Trophoblast cell (in vitro differentiated cells and primary cell): Measurements from ENCODE around the gene ZNRF2.

Experiments used
- DNase-seq, 2 donors: peaks; one replicate each; pipeline ENCODE4 v3.0.0-alpha.2; 2016
- H2AFZ ChIP-seq: 2 replicates; pipeline ENCODE4 v1.6.1; 2013; ENCODE audit warnings: low read length, moderate library complexity, mild to moderate bottlenecking; ENCODE audit not compliant: insufficient read depth, poor library complexity
- H2AK5ac ChIP-seq: 2 replicates; pipeline ENCODE4 v1.6.1; 2013; ENCODE audit warnings: mild to moderate bottlenecking, low read length
- H2BK120ac ChIP-seq: 2 replicates; pipeline ENCODE4 v1.6.1; 2013; ENCODE audit warnings: low read length, mild to moderate bottlenecking, moderate library complexity; ENCODE audit not compliant: insufficient read depth, poor library complexity
- H2BK12ac ChIP-seq: 2 replicates; pipeline ENCODE4 v1.6.1; 2013; ENCODE audit warnings: mild to moderate bottlenecking, low read length, moderate library complexity
- H2BK5ac ChIP-seq: 2 replicates; pipeline ENCODE4 v1.6.1; 2013; ENCODE audit warnings: low read length, low read depth, moderate library complexity, mild to moderate bottlenecking; ENCODE audit not compliant: poor library complexity
- H3K14ac ChIP-seq: 2 replicates; pipeline ENCODE4 v1.6.1; 2013; ENCODE audit warnings: mild to moderate bottlenecking, low read length
- H3K18ac ChIP-seq: 2 replicates; pipeline ENCODE4 v1.6.1; 2013; ENCODE audit warnings: mild to moderate bottlenecking, low read length
- H3K23ac ChIP-seq: 2 replicates; pipeline ENCODE4 v1.6.1; 2013; ENCODE audit warnings: low read length
- H3K27ac ChIP-seq: 2 replicates; pipeline ENCODE4 v1.5.1; 2013; ENCODE audit warnings: low read depth, mild to moderate bottlenecking, inconsistent platforms, low read length, moderate library complexity
- H3K27me3 ChIP-seq: 2 replicates; pipeline ENCODE4 v1.6.1; 2013; ENCODE audit warnings: inconsistent platforms, mild to moderate bottlenecking, low read length, moderate library complexity; ENCODE audit not compliant: insufficient read depth
- H3K36me3 ChIP-seq, 2 experiments: 1 replicate in 1 of 2; 2 replicates in 1 of 2; pipeline ENCODE4 v1.6.1; 2013; ENCODE audit warnings: low read length in 2 of 2, mild to moderate bottlenecking in 2 of 2, moderate library complexity in 1 of 2; ENCODE audit not compliant: insufficient read depth in 2 of 2, control insufficient read depth in 1 of 2
- H3K4ac ChIP-seq: 2 replicates; pipeline ENCODE4 v1.6.1; 2013; ENCODE audit warnings: low read depth, mild to moderate bottlenecking, low read length, moderate library complexity
- H3K4me1 ChIP-seq, 2 experiments: 1 replicate in 1 of 2; 2 replicates in 1 of 2; pipeline ENCODE4 v1.6.1; 2013; ENCODE audit warnings: low read length in 2 of 2, mild to moderate bottlenecking in 2 of 2, moderate library complexity in 1 of 2; ENCODE audit not compliant: insufficient read depth in 2 of 2, control insufficient read depth in 1 of 2
- H3K4me2 ChIP-seq: 2 replicates; pipeline ENCODE4 v1.6.1; 2013; ENCODE audit warnings: inconsistent platforms, mild to moderate bottlenecking, low read length, moderate library complexity
- H3K4me3 ChIP-seq: 2 replicates; pipeline ENCODE4 v1.5.1; 2013; ENCODE audit warnings: mild to moderate bottlenecking, low read depth, low read length, inconsistent platforms
- H3K79me1 ChIP-seq: one replicate; pipeline ENCODE4 v1.6.1; 2013; ENCODE audit warnings: low read length
- H3K79me2 ChIP-seq: 2 replicates; pipeline ENCODE4 v1.6.1; 2013; ENCODE audit warnings: low read length, mild to moderate bottlenecking; ENCODE audit not compliant: control insufficient read depth, insufficient read depth, poor library complexity
- H3K9ac ChIP-seq: 2 replicates; pipeline ENCODE4 v1.6.1; 2013; ENCODE audit warnings: mild to moderate bottlenecking, low read length
- H3K9me3 ChIP-seq: 2 replicates; pipeline ENCODE4 v1.6.1; 2013; ENCODE audit warnings: low read depth, mild to moderate bottlenecking, control low read depth, inconsistent platforms, low read length; ENCODE audit not compliant: insufficient read depth
- H4K12ac ChIP-seq: 2 replicates; pipeline ENCODE4 v1.6.1; 2013; ENCODE audit warnings: low read depth, mild to moderate bottlenecking, low read length, moderate library complexity
- H4K8ac ChIP-seq: 2 replicates; pipeline ENCODE4 v1.6.1; 2013; ENCODE audit warnings: low read depth, mild to moderate bottlenecking, low read length, moderate library complexity
- H4K91ac ChIP-seq: one replicate; pipeline ENCODE4 v1.6.1; 2013; ENCODE audit warnings: low read depth, mild to moderate bottlenecking, low read length, moderate library complexity
- WGBS: extraction: QIAGEN DNeasy Blood & Tissue Kit; methylation state at CpG from one replicate; pipeline ENCODE4 v1.1.7; 2013; ENCODE audit warnings: missing lambda C conversion rate; ENCODE audit not compliant: insufficient read length, insufficient coverage; ENCODE audit errors: extremely low coverage; 5-methylcytosine and 5-hydroxymethylcytosine counted together

ZNRF2 gene

GRCh38 chr7:30255064-30255769 lies 29.2 kb upstream of the ZNRF2 start:
- Histone ChIP-seq H3K4me3 (no peak overlapping the region), H3K4me1 (no peaks in the 10 kb centered on the region), H3K23ac (no peak overlapping the region), H3K27me3 (no peaks in the 10 kb centered on the region), H3K9me3 (no peaks in the 10 kb centered on the region), H2BK12ac (no peak overlapping the region), H2BK120ac (no peak overlapping the region), H4K8ac (no peak overlapping the region), H3K79me1 (no peaks in the 10 kb centered on the region), H2BK5ac (no peak overlapping the region), H2AK5ac (no peak overlapping the region), H2AFZ (no peak overlapping the region), H3K14ac (no peak overlapping the region), H3K79me2 (no peaks in the 10 kb centered on the region), H3K4ac (no peak overlapping the region), H4K91ac (no peak overlapping the region), H3K4me2 (no peak overlapping the region), H3K18ac (no peak overlapping the region), H3K27ac (no peak overlapping the region), H3K36me3 (no peaks in the 10 kb centered on the region), H3K9ac (no peak overlapping the region), H4K12ac (no peak overlapping the region)
- DNase-seq: no peak
- no CpG with 5 or more reads among the region's 4 CpGs for WGBS

GRCh38 chr7:30256349-30256858 lies 28.0 kb upstream of the ZNRF2 start:
- Histone ChIP-seq H3K9me3 (no peaks in the 10 kb centered on the region), H3K23ac (no peak overlapping the region)
- no CpG with 5 or more reads among the region's 10 CpGs for WGBS

DNA sequence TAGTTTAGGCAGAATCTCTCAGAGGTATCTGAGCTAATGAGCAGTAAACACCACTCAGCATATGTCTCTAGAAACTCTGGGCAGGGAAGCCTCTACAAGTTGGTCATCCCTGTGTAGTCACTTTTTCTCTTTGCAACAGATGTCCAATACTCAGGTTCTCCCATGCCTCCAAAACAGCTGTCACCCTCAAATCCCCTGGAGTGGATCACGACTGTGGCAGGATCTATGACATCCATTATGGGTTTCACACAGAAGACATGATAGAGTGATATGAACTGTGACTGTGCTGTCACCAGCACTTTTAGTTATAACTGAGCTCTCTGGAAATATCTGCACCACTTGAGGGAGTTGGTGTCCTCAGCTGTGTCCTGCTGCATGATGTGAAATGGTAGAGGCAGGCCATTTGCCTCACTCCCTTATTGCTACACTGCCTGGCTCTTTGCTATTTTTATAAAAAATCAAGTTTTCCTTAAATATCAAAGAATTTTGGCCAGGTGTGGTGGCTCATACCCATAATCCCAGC lies 24.1 kb upstream of the ZNRF2 start:
- H4K12ac ChIP-seq: no peak overlapping the region
- no peak overlapping the region for H3K14ac ChIP-seq
- WGBS: no CpG with 5 or more reads among the region's 1 CpG
- no peaks in the 10 kb centered on the region for H3K9me3 ChIP-seq
- H3K4me1 ChIP-seq: no peaks in the 10 kb centered on the region
- H2BK5ac ChIP-seq: no peak overlapping the region
- no peak overlapping the region for H4K8ac ChIP-seq
- no peak overlapping the region for H3K27ac ChIP-seq
- H2BK12ac ChIP-seq: no peak overlapping the region
- no peak overlapping the region for H3K18ac ChIP-seq
- no peak overlapping the region for H3K4me3 ChIP-seq
- H3K79me2 ChIP-seq: no peaks in the 10 kb centered on the region
- no peaks in the 10 kb centered on the region for H3K36me3 ChIP-seq
- no peak overlapping the region for H2BK120ac ChIP-seq
- no peak overlapping the region for H2AK5ac ChIP-seq
- no peak overlapping the region for H3K9ac ChIP-seq
- H2AFZ ChIP-seq: no peak overlapping the region
- no peak overlapping the region for H3K4me2 ChIP-seq
- H3K4ac ChIP-seq: no peak overlapping the region
- no peak for DNase-seq
- no peak overlapping the region for H4K91ac ChIP-seq
- H3K27me3 ChIP-seq: no peaks in the 10 kb centered on the region
- H3K23ac ChIP-seq: no peak overlapping the region
- H3K79me1 ChIP-seq: no peaks in the 10 kb centered on the region

More at GRCh38 chr7:30256349-30256858, 28.0 kb upstream of the ZNRF2 start:
- Histone ChIP-seq H4K91ac (no peak overlapping the region), H4K12ac (no peak overlapping the region), H3K36me3 (no peaks in the 10 kb centered on the region), H3K27me3 (no peaks in the 10 kb centered on the region), H2BK120ac (no peak overlapping the region), H3K79me1 (no peaks in the 10 kb centered on the region), H3K27ac (no peak overlapping the region), H3K4me1 (no peaks in the 10 kb centered on the region), H4K8ac (no peak overlapping the region), H3K79me2 (no peaks in the 10 kb centered on the region), H3K9ac (no peak overlapping the region), H3K14ac (no peak overlapping the region), H2AK5ac (no peak overlapping the region), H2BK5ac (no peak overlapping the region), H3K4ac (no peak overlapping the region), H2AFZ (no peak overlapping the region), H3K4me3 (no peak overlapping the region), H2BK12ac (no peak overlapping the region), H3K18ac (no peak overlapping the region), H3K4me2 (no peak overlapping the region)
- no peak for DNase-seq

GRCh38 chr7:30263090-30263710 lies 21.2 kb upstream of the ZNRF2 start:
- no peak overlapping the region for H4K91ac ChIP-seq
- no peaks in the 10 kb centered on the region for H3K27me3 ChIP-seq
- WGBS: no CpG with 5 or more reads among the region's 4 CpGs
- no peak overlapping the region for H2AK5ac ChIP-seq
- no peaks in the 10 kb centered on the region for H3K79me2 ChIP-seq
- no peak for DNase-seq
- H3K18ac ChIP-seq: no peak overlapping the region
- H3K9me3 ChIP-seq: no peaks in the 10 kb centered on the region
- H3K79me1 ChIP-seq: no peaks in the 10 kb centered on the region
- no peak overlapping the region for H3K4me2 ChIP-seq
- H3K4me1 ChIP-seq: no peaks in the 10 kb centered on the region
- H3K9ac ChIP-seq: no peak overlapping the region
- H3K36me3 ChIP-seq: no peaks in the 10 kb centered on the region
- no peak overlapping the region for H2BK5ac ChIP-seq
- no peak overlapping the region for H3K4me3 ChIP-seq
- no peak overlapping the region for H4K12ac ChIP-seq
- no peak overlapping the region for H2AFZ ChIP-seq
- no peak overlapping the region for H3K14ac ChIP-seq
- no peak overlapping the region for H4K8ac ChIP-seq
- H3K27ac ChIP-seq: no peak overlapping the region
- no peak overlapping the region for H3K4ac ChIP-seq
- no peak overlapping the region for H2BK12ac ChIP-seq
- no peak overlapping the region for H3K23ac ChIP-seq
- H2BK120ac ChIP-seq: no peak overlapping the region
